ENCODE data around the gene OR2T1. TPM values are rescaled to one million over a fixed set of nuclear protein-coding genes. Genes with fewer than 3 reads are reported as not detected.
"Not testable (repeated sequence)": the region's sequence is repeated elsewhere in the genome, so short reads cannot be mapped to it uniquely, and the experiment has no call there.

OR2T1 gene
- total and polyA plus RNA-seq, 5 donors = not detected

DNA sequence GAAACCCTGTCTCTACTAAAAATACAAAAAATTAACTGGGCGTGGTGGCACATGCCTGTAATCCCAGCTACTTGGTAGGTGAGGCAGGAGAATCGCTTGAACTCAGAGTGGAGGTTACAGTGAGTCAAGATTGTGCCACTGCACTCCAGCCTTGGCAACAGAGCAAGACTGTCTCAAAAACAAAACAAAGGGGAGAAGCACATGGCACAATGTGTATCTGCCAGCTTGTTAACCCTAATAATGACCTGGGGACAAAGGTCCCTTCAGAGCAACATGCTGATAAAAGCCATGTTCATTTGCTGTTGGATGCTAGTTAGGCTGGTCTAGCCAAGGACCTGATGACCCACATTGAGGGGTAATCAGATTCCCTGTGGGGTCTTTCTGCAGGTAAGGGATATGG is 53.8 kb downstream of the OR2T1 start:
- WGBS = no CpG with 5 or more reads among the region's 2 CpGs
- H3K9me3 ChIP-seq (ENCODE audit: control insufficient read depth, low read length); H3K4me3 ChIP-seq (ENCODE audit: low read length); H3K27ac ChIP-seq (ENCODE audit: low read length); intact Hi-C loops (cut with DNase I); ATAC-seq; DNase-seq; H3K27me3 ChIP-seq (ENCODE audit: control insufficient read depth, insufficient read depth); H3K4me1 ChIP-seq (ENCODE audit: control insufficient read depth, insufficient read depth, low read length): not testable (repeated sequence)

Other genes with a start within 250 kb of the OR2T1 start
- not detected for gene OR2M2, start 228.2 kb upstream of the OR2T1 start, total RNA-seq
- not detected for gene OR2M2, start 228.2 kb upstream of the OR2T1 start, polyA plus RNA-seq
- not detected for gene OR2M3, start 205.8 kb upstream of the OR2T1 start, total RNA-seq
- not detected for gene OR2M3, start 205.8 kb upstream of the OR2T1 start, polyA plus RNA-seq
- not detected for gene OR2M4, start 171.6 kb upstream of the OR2T1 start, total RNA-seq
- gene OR2M4, start 171.6 kb upstream of the OR2T1 start, polyA plus RNA-seq = not detected
- not detected for gene OR2T33, start 125.1 kb upstream of the OR2T1 start, total RNA-seq
- gene OR2T33, start 125.1 kb upstream of the OR2T1 start, polyA plus RNA-seq = not detected
- gene OR2T12, start 99.6 kb upstream of the OR2T1 start, total RNA-seq = not detected
- gene OR2T12, start 99.6 kb upstream of the OR2T1 start, polyA plus RNA-seq = not detected
- gene OR2M7, start 78.5 kb upstream of the OR2T1 start, total RNA-seq = not detected
- gene OR2M7, start 78.5 kb upstream of the OR2T1 start, polyA plus RNA-seq = not detected
- gene OR14C36, start 54.3 kb upstream of the OR2T1 start, total RNA-seq = not detected
- gene OR14C36, start 54.3 kb upstream of the OR2T1 start, polyA plus RNA-seq = not detected
- gene OR2T4, start 41.4 kb upstream of the OR2T1 start, total RNA-seq = not detected
- gene OR2T4, start 41.4 kb upstream of the OR2T1 start, polyA plus RNA-seq = not detected
- not detected for gene OR2T6, start 27.3 kb upstream of the OR2T1 start, total RNA-seq
- not detected for gene OR2T6, start 27.3 kb upstream of the OR2T1 start, polyA plus RNA-seq
- not detected for gene OR2T2, start 42.6 kb downstream of the OR2T1 start, total RNA-seq
- gene OR2T2, start 42.6 kb downstream of the OR2T1 start, polyA plus RNA-seq = not detected
- not detected for gene OR2T3, start 70.3 kb downstream of the OR2T1 start, total RNA-seq
- gene OR2T3, start 70.3 kb downstream of the OR2T1 start, polyA plus RNA-seq = not detected
- gene OR2T5, start 85.5 kb downstream of the OR2T1 start, total RNA-seq = not detected
- not detected for gene OR2T5, start 85.5 kb downstream of the OR2T1 start, polyA plus RNA-seq
- not detected for gene OR2G6, start 105.0 kb downstream of the OR2T1 start, total RNA-seq
- not detected for gene OR2G6, start 105.0 kb downstream of the OR2T1 start, polyA plus RNA-seq
- not detected for gene OR2T29, start 159.7 kb downstream of the OR2T1 start, total RNA-seq
- gene OR2T29, start 159.7 kb downstream of the OR2T1 start, polyA plus RNA-seq = not detected
- not detected for gene OR2T34, start 171.7 kb downstream of the OR2T1 start, total RNA-seq
- gene OR2T34, start 171.7 kb downstream of the OR2T1 start, polyA plus RNA-seq = not detected
- gene OR2T10, start 194.7 kb downstream of the OR2T1 start, total RNA-seq = not detected
- gene OR2T10, start 194.7 kb downstream of the OR2T1 start, polyA plus RNA-seq = not detected
- not detected for gene OR2T11, start 232.0 kb downstream of the OR2T1 start, total RNA-seq
- gene OR2T11, start 232.0 kb downstream of the OR2T1 start, polyA plus RNA-seq = not detected
- not detected for gene OR2T35, start 242.2 kb downstream of the OR2T1 start, total RNA-seq
- not detected for gene OR2T35, start 242.2 kb downstream of the OR2T1 start, polyA plus RNA-seq

Measured in right cardiac atrium (tissue), 5 donors.